Fibroblast of pulmonary artery (primary cell): ENCODE measurements around the gene TMIGD1.

Experiments used
- DNase-seq: peaks from one replicate; pipeline ENCODE4 v3.0.0-alpha.2; 2010; ENCODE audit warnings: low read depth
- H3K4me3 ChIP-seq: replicated peaks from 2 replicates; pipeline ENCODE4 v1.5.1; 2011; ENCODE audit warnings: low read depth, mild to moderate bottlenecking, control low read depth, low read length, moderate library complexity
- CTCF ChIP-seq: IDR thresholded peaks from 2 replicates; pipeline ENCODE4 v1.5.1; 2011; ENCODE audit warnings: mild to moderate bottlenecking, control low read depth, low read length, inconsistent platforms; ENCODE audit errors: missing control alignments

TMIGD1 gene

DNA sequence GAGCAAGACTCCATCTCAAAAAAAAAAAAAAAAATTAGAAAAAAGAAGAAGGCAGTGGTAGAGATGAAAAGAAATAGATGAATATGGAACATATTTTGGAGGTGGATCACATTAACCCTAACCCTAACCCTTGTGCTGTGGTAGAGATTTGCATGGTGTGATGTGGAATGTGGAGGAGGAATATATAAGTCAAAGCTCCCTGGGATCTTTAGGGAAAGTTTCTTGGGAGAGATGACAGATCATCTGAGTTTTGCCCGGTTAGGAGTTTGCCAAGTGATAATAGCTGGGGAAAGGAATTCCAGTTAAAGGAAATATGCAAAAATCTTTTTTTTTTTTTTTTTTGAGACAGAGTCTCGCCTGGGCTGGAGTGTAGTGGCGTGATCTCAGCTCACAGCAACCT, 29.1 kb downstream of the TMIGD1 start:
- DNase-seq: peak; percentile 45

GRCh38 chr17:30302241-30302640, 31.6 kb downstream of the TMIGD1 start:
- H3K4me3 ChIP-seq: no peak overlapping the region
- DNase-seq: no peak
- TF ChIP-seq CTCF: no peak

More for the DNA sequence above, 29.1 kb downstream of the TMIGD1 start:
- H3K4me3 ChIP-seq: no peak overlapping the region
- no peak for TF ChIP-seq CTCF

- no peak overlapping the region for H3K4me3 ChIP-seq
- no peak for TF ChIP-seq CTCF
- DNase-seq: no peak
Observed at GRCh38 chr17:30300818-30301217, 33.0 kb downstream of the TMIGD1 start.

DNA sequence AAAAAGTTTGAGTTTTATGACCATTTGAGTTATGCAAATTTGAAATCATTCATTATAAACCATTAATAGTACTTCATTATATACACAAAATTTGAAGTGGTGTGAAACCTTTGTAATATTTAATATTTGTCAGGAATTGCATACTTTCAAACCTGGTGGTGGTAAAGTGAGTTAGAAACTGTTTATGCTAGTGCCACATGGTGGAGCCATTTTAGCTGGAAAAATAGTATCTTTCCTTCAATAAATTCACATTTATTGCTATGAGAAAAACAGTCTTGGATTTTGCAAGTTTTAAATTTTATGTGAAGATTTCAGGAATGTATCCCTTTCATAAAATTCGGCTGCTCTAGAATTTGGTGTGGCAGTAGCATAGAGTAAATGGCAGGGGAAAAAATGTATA, 34.9 kb downstream of the TMIGD1 start:
- H3K4me3 ChIP-seq: no peak overlapping the region
- DNase-seq: peak; percentile 56
- TF ChIP-seq CTCF: peak; percentile 56

DNA sequence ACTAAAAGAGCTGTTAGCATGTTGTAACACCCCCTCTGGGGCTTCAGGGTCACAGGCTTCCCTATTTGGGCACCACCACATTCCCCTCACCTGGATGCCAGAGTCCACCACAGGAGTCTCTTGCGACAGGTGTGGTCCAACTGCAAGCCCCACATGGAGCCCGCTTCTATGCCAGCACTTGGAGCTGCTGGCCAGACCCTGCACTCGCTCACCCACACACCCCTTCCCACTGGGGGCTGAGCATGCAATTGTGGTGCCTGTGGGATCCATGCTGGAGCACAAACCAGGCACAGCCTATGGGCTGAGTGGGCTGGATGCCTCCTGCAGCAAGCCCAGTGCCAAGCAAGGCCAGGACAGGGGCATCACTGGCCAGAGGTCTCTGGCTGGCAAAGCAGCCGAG, 36.1 kb downstream of the TMIGD1 start:
- no peak for DNase-seq
- no peak overlapping the region for H3K4me3 ChIP-seq
- TF ChIP-seq CTCF: no peak

- DNase-seq: no peak
- no peak overlapping the region for H3K4me3 ChIP-seq
- TF ChIP-seq CTCF: no peak
Observed at GRCh38 chr17:30296499-30297080, 37.3 kb downstream of the TMIGD1 start.

GRCh38 chr17:30292286-30292858, 41.5 kb downstream of the TMIGD1 start:
- TF ChIP-seq CTCF: no peak
- DNase-seq: peak; percentile 52
- peak overlapping the region; percentile 57 for H3K4me3 ChIP-seq
